GM19463 (cell line): Measurements from ENCODE around the gene OR2T34.
"Not testable (repeated sequence)": the region's sequence is repeated elsewhere in the genome, so short reads cannot be mapped to it uniquely, and the experiment has no call there.

Experiments used
- ATAC-seq: cut with Tn5 transposase; IDR thresholded peaks from one replicate; pipeline ENCODE4 v1.9.1; 2021; ENCODE audit warnings: mild to moderate bottlenecking, moderate library complexity; ENCODE audit not compliant: unreplicated experiment

The OR2T34 gene

GRCh38 chr1:248574657-248575056, at the start of gene OR2T34:
Gene OR2T34, minus strand, starts transcription at chr1:248574757. Its CDS starts 0 bp downstream, at chr1:248574757.
- ATAC-seq: not testable (repeated sequence)

GRCh38 chr1:248622570-248623001, 48.0 kb upstream of the OR2T34 start:
- peak; percentile 90 for ATAC-seq

- ATAC-seq: no peak
Measured at GRCh38 chr1:248621770-248622169, 47.2 kb upstream of the OR2T34 start.

- peak; percentile 29 for ATAC-seq
Measured at GRCh38 chr1:248618878-248619277, 44.3 kb upstream of the OR2T34 start.

- ATAC-seq: no peak
Measured at GRCh38 chr1:248618119-248618518, 43.6 kb upstream of the OR2T34 start.

GRCh38 chr1:248613742-248614141, 39.2 kb upstream of the OR2T34 start:
- peak; percentile 49 for ATAC-seq

- peak; percentile 38 for ATAC-seq
Measured at GRCh38 chr1:248611883-248612414, 37.4 kb upstream of the OR2T34 start.

- no peak for ATAC-seq
Measured at GRCh38 chr1:248610301-248610700, 35.7 kb upstream of the OR2T34 start.

- no peak for ATAC-seq
Measured at GRCh38 chr1:248599396-248599795, 24.8 kb upstream of the OR2T34 start.

- no peak for ATAC-seq
Measured at GRCh38 chr1:248597589-248597988, 23.0 kb upstream of the OR2T34 start, which contains the start of gene OR2T10. Gene OR2T10, minus strand, starts transcription at chr1:248597700. Its CDS starts 3,932 bp downstream, at chr1:248593768.

- ATAC-seq: peak; percentile 53
Measured at GRCh38 chr1:248596615-248597014, 22.1 kb upstream of the OR2T34 start.

GRCh38 chr1:248593226-248593625, 18.7 kb upstream of the OR2T34 start:
- ATAC-seq: no peak

- ATAC-seq: no peak
Measured at GRCh38 chr1:248592655-248593054, 18.1 kb upstream of the OR2T34 start.

GRCh38 chr1:248590055-248590454, 15.5 kb upstream of the OR2T34 start:
- no peak for ATAC-seq

GRCh38 chr1:248589334-248589733, 14.8 kb upstream of the OR2T34 start:
- ATAC-seq: no peak

GRCh38 chr1:248585266-248585665, 10.7 kb upstream of the OR2T34 start:
- ATAC-seq: no peak

- no peak for ATAC-seq
Measured at GRCh38 chr1:248576260-248576980, 1.9 kb upstream of the OR2T34 start.

- not testable (repeated sequence) for ATAC-seq
Measured at GRCh38 chr1:248573856-248574255, 701 bp downstream of the OR2T34 start.

- peak; percentile 60 for ATAC-seq
Measured at GRCh38 chr1:248572049-248572448, 2.5 kb downstream of the OR2T34 start.

GRCh38 chr1:248570811-248571210, 3.7 kb downstream of the OR2T34 start:
- ATAC-seq: not testable (repeated sequence)

- ATAC-seq: not testable (repeated sequence)
Measured at GRCh38 chr1:248569049-248569448, 5.5 kb downstream of the OR2T34 start.
